Smooth muscle cell (in vitro differentiated cells): ENCODE data around the gene SFXN1. TPM values are rescaled to one million over a fixed set of nuclear protein-coding genes. Genes with fewer than 3 reads are reported as not detected.

Experiments used
- DNase-seq: peaks from one replicate; lab custom pipeline; 2025; ENCODE audit not compliant: unreplicated experiment; lab: John Stamatoyannopoulos, UW
- H2AFZ ChIP-seq: fragments of 200-600 bp; sonication (generic); 2 replicates; pipeline ENCODE4 v1.6.0; 2016; ENCODE audit warnings: antibody characterized with exemption, low read depth, mild to moderate bottlenecking
- H3F3A ChIP-seq: fragments of 200-600 bp; sonication (generic); 2 replicates; pipeline ENCODE4 v1.6.0; 2017; ENCODE audit warnings: antibody characterized with exemption, low read depth
- H3K27ac ChIP-seq: fragments of 200-600 bp; sonication (generic); 2 replicates; pipeline ENCODE4 v1.5.1; 2016; ENCODE audit warnings: low read depth, mild to moderate bottlenecking
- H3K27me3 ChIP-seq: fragments of 200-600 bp; sonication (generic); 2 replicates; pipeline ENCODE4 v1.6.1; 2016; ENCODE audit warnings: low read depth, mild to moderate bottlenecking
- H3K36me3 ChIP-seq: fragments of 200-600 bp; sonication (generic); 2 replicates; pipeline ENCODE4 v1.5.1; 2016; ENCODE audit warnings: low read depth
- H3K4me1 ChIP-seq: fragments of 200-600 bp; sonication (generic); 2 replicates; pipeline ENCODE4 v1.5.1; 2016; ENCODE audit warnings: low read depth
- H3K4me2 ChIP-seq: fragments of 200-600 bp; sonication (generic); 2 replicates; pipeline ENCODE4 v1.6.0; 2016; ENCODE audit warnings: mild to moderate bottlenecking
- H3K4me3 ChIP-seq: fragments of 200-600 bp; sonication (generic); 2 replicates; pipeline ENCODE4 v1.5.1; 2016; ENCODE audit warnings: mild to moderate bottlenecking
- H3K79me2 ChIP-seq: fragments of 200-600 bp; sonication (generic); 2 replicates; pipeline ENCODE4 v1.6.0; 2016; ENCODE audit warnings: low read depth, mild to moderate bottlenecking
- H3K9ac ChIP-seq: fragments of 200-600 bp; sonication (generic); 2 replicates; pipeline ENCODE4 v1.6.0; 2016; ENCODE audit warnings: low read depth
- H3K9me3 ChIP-seq: fragments of 200-600 bp; sonication (generic); replicated peaks from 2 replicates; pipeline ENCODE4 v1.5.1; 2016; ENCODE audit warnings: low read depth
- H4K20me1 ChIP-seq: fragments of 200-600 bp; sonication (generic); 2 replicates; pipeline ENCODE4 v1.6.0; 2016; ENCODE audit warnings: low read depth
- CTCF ChIP-seq: fragments of 200-600 bp; sonication (generic); IDR thresholded peaks from 2 replicates; pipeline ENCODE4 v1.5.1; 2017; ENCODE audit warnings: borderline replicate concordance, mild to moderate bottlenecking, antibody characterized with exemption; ENCODE audit not compliant: insufficient read depth, poor library complexity, severe bottlenecking
- WGBS: methylation state at CpG from one replicate; pipeline ENCODE4 v1.1.7; 2016; ENCODE audit warnings: low lambda C conversion rate; 5-methylcytosine and 5-hydroxymethylcytosine counted together
- polyA plus RNA-seq: library from polyadenylated mRNA; unstranded; fragments of >200 nt; fragmentation: Nextera tagmentation; extraction: Ambion mirVana; gene quantifications from 2 replicates; pipeline ENCODE4 v1.2.1, GENCODE V29; 2016
- total RNA-seq: library from RNA; depleted of rRNA; stranded (reverse); fragments of >200 nt; gene quantifications from 2 replicates; pipeline ENCODE4 v1.2.3, GENCODE V29; 2014

Gene SFXN1
- total and polyA plus RNA-seq, 2 experiments from 2014 or later = 63.9 to 136 TPM

- no peaks in the 10 kb centered on the region for H3K27me3 ChIP-seq
- no peak for TF ChIP-seq CTCF
- no peaks in the 10 kb centered on the region for H3K9me3 ChIP-seq
- peaks cover 3% of the 10 kb centered on the region for H3K4me1 ChIP-seq
- 94% methylated on average over 2 of the region's 2 CpGs for WGBS
- peaks cover 4% of the 10 kb centered on the region for H3K36me3 ChIP-seq
- H3K79me2 ChIP-seq = no peaks in the 10 kb centered on the region
- H3K4me2 ChIP-seq = no peak overlapping the region
- no peak overlapping the region for H3K9ac ChIP-seq
- H3K27ac ChIP-seq = peak overlapping the region; percentile 85
- H2AFZ ChIP-seq = no peak overlapping the region
- DNase-seq = no peak
- peaks cover 18% of the 10 kb centered on the region for H3F3A ChIP-seq
- no peak overlapping the region for H3K4me3 ChIP-seq
- H4K20me1 ChIP-seq = peaks cover 6% of the 10 kb centered on the region
Measured at GRCh38 chr5:175519006-175519405, 40.6 kb downstream of the SFXN1 start.

DNA sequence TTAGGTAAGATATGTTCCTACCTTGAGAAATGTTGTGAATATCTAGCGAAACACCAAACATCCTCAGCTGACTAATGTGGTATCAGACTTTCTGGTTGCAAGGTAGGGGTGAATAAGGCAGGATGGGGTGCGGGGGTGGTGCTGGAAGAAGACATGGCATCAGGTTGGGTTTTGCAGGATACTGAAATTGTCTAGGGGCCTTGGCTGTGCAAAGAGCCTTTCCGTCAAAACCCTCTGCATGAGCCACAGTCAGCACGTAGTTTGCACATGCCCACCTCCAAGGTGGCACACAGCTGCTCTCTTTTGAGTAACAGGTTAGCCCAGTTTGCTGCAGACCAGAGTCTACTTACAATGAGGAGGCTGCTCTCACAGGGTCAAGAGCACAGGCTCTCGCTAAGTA lies 42.0 kb downstream of the SFXN1 start:
- Histone ChIP-seq H3K27ac (no peak overlapping the region), H3K4me3 (no peak overlapping the region), H3K36me3 (peaks cover 11% of the 10 kb centered on the region), H3K9ac (no peak overlapping the region), H3K4me1 (peaks cover 3% of the 10 kb centered on the region), H2AFZ (no peak overlapping the region), H3K9me3 (no peaks in the 10 kb centered on the region), H3K4me2 (no peak overlapping the region), H3F3A (peaks cover 18% of the 10 kb centered on the region), H3K27me3 (no peaks in the 10 kb centered on the region), H3K79me2 (no peaks in the 10 kb centered on the region), H4K20me1 (peaks cover 6% of the 10 kb centered on the region)
- TF ChIP-seq CTCF = no peak
- WGBS = 99% methylated on average over 5 of the region's 5 CpGs
- DNase-seq = no peak

DNA sequence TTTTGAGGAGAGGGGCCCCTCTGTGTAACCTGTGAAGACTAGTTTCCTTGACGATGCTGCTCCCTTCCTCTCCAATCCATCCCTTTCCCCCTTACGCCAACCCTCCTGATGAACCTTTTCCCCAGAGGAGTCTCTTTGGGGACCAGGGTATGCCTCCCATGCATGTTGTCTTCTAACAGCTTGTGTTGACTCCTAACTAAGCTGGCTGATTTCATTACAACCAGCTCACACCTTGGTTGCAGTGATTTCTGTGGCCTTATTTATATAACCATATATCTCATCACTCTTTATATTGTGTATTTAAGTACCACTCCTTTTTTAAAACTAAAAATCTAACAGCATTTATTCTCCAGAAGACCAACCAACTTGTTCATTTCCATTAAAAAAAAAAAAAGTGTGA lies 42.5 kb downstream of the SFXN1 start:
- Histone ChIP-seq H3K9me3 (no peaks in the 10 kb centered on the region), H3K9ac (no peak overlapping the region), H4K20me1 (peaks cover 6% of the 10 kb centered on the region), H3K4me3 (no peak overlapping the region), H3K36me3 (peaks cover 11% of the 10 kb centered on the region), H3K4me2 (no peak overlapping the region), H3K27me3 (no peaks in the 10 kb centered on the region), H3K4me1 (peaks cover 3% of the 10 kb centered on the region), H2AFZ (no peak overlapping the region), H3F3A (peaks cover 18% of the 10 kb centered on the region), H3K79me2 (no peaks in the 10 kb centered on the region), H3K27ac (no peak overlapping the region)
- no peak for TF ChIP-seq CTCF
- 95% methylated on average over 2 of the region's 2 CpGs for WGBS
- no peak for DNase-seq

GRCh38 chr5:175521313-175521833 lies 43.0 kb downstream of the SFXN1 start:
- H4K20me1 ChIP-seq = peaks cover 6% of the 10 kb centered on the region
- 98% methylated on average over 4 of the region's 4 CpGs for WGBS
- no peak overlapping the region for H3K9ac ChIP-seq
- peaks cover 3% of the 10 kb centered on the region for H3K4me1 ChIP-seq
- no peaks in the 10 kb centered on the region for H3K79me2 ChIP-seq
- H3K36me3 ChIP-seq = peaks cover 11% of the 10 kb centered on the region
- no peak overlapping the region for H3K4me2 ChIP-seq
- H3K4me3 ChIP-seq = no peak overlapping the region
- H3F3A ChIP-seq = peaks cover 13% of the 10 kb centered on the region
- H3K9me3 ChIP-seq = no peaks in the 10 kb centered on the region
- H2AFZ ChIP-seq = no peak overlapping the region
- no peak for TF ChIP-seq CTCF
- no peak overlapping the region for H3K27ac ChIP-seq
- H3K27me3 ChIP-seq = no peaks in the 10 kb centered on the region
- no peak for DNase-seq
